ENCODE data around the gene SUGP2. TPM values are rescaled to one million over a fixed set of nuclear protein-coding genes. Genes with fewer than 3 reads are reported as not detected.

Gene SUGP2
- total RNA-seq, 1 experiment from 2014 or later: 95.2 TPM

- Mint-ChIP-seq H3K4me1 (peaks cover 5 to 7% of the 10 kb centered on the region in 2 experiments; a peak in 2 of 4 replicates), H3K9me3 (no peaks in the 10 kb centered on the region), H3K27me3 (ENCODE audit: low read depth) (peaks cover 24% of the 10 kb centered on the region), H3K36me3 (ENCODE audit: insufficient read depth in 1 of 3, low read depth in 3 of 3) (peaks cover 0 to 11% (median 6%) of the 10 kb centered on the region in 3 experiments; a peak in 3 of 7 replicates), H3K4me3 (no peak overlapping the region; a peak in 1 of 5 replicates), H3K27ac (no peak overlapping the region)
- no peak for TF ChIP-seq CTCF (conservative IDR thresholded peaks at IDR 0.05)
- Histone ChIP-seq H2BK5ac (ENCODE audit: insufficient read length, low read length) (no peak overlapping the region), H3K56ac (ENCODE audit: insufficient read length, low read depth, low read length) (no peak overlapping the region), H3K4me2 (ENCODE audit: insufficient read depth, insufficient read length, low read length) (no peak overlapping the region), H2BK120ac (ENCODE audit: low read depth, low read length, poor library complexity, severe bottlenecking) (no peak overlapping the region), H2AK5ac (ENCODE audit: insufficient read length, low read length) (no peak overlapping the region), H3T11ph (ENCODE audit: low read length) (no peak overlapping the region), H3K9me3 (ENCODE audit: control insufficient read depth, low read depth, low read length) (no peaks in the 10 kb centered on the region), H3K4me1 (ENCODE audit: insufficient read depth, low read length) (no peaks in the 10 kb centered on the region), H3K23ac (ENCODE audit: insufficient read length, low read depth, low read length) (no peak overlapping the region), H4K20me1 (ENCODE audit: control insufficient read depth, insufficient read depth, insufficient read length) (peaks cover 2% of the 10 kb centered on the region), H3K4ac (ENCODE audit: low read depth, low read length) (no peak overlapping the region), H4K8ac (replicated peaks; ENCODE audit: insufficient read length, low read depth, low read length) (no peak overlapping the region), H2AFZ (ENCODE audit: low read length) (no peak overlapping the region), H2BK20ac (ENCODE audit: low read depth, low read length, poor library complexity, severe bottlenecking) (no peak overlapping the region), H2BK12ac (ENCODE audit: insufficient read length, low read depth, low read length) (no peak overlapping the region), H3K27ac (ENCODE audit: insufficient read length, low read depth, low read length) (no peak overlapping the region), H3K18ac (ENCODE audit: insufficient read length, low read depth, low read length) (no peak overlapping the region), H3K79me2 (ENCODE audit: insufficient read depth, low read length) (no peaks in the 10 kb centered on the region), H3K23me2 (ENCODE audit: insufficient read length, low read depth, low read length, poor library complexity, severe bottlenecking) (no peaks in the 10 kb centered on the region), H3K9ac (ENCODE audit: extremely low read depth, insufficient read length, low read length) (no peak overlapping the region), H4K5ac (ENCODE audit: insufficient read length, low read depth, low read length) (no peak overlapping the region), H3K14ac (ENCODE audit: insufficient read depth, low read length) (no peak overlapping the region), H4K91ac (ENCODE audit: insufficient read length, low read depth, low read length) (no peak overlapping the region), H2BK15ac (ENCODE audit: low read depth, low read length) (no peak overlapping the region), H3K79me1 (ENCODE audit: insufficient read depth, low read depth, low read length, poor library complexity, severe bottlenecking) (no peaks in the 10 kb centered on the region), H3K27me3 (ENCODE audit: insufficient read depth, low read length) (no peaks in the 10 kb centered on the region)
- DNase-seq: no peak
- no CpG with 5 or more reads among the region's 4 CpGs for WGBS (ENCODE audit: extremely low coverage, insufficient read length, low lambda C conversion rate)
Measured at GRCh38 chr19:18987456-18987855, 45.9 kb downstream of the SUGP2 start.
